IPS-18a (cell line): ENCODE results near the gene PLA2G2E.
"Not testable (repeated sequence)": the region's sequence is repeated elsewhere in the genome, so short reads cannot be mapped to it uniquely, and the experiment has no call there.

Experiments
- H3K27ac ChIP-seq: one replicate; pipeline ENCODE4 v1.5.1; 2013; ENCODE audit warnings: low read length
- H3K27me3 ChIP-seq: one replicate; pipeline ENCODE4 v1.6.1; 2013; ENCODE audit warnings: mild to moderate bottlenecking, low read length; ENCODE audit not compliant: control insufficient read depth, insufficient read depth
- H3K36me3 ChIP-seq: one replicate; pipeline ENCODE4 v1.6.1; 2013; ENCODE audit warnings: low read depth, low read length; ENCODE audit not compliant: control insufficient read depth
- H3K4me1 ChIP-seq: one replicate; pipeline ENCODE4 v1.6.1; 2013; ENCODE audit warnings: low read depth, low read length; ENCODE audit not compliant: control insufficient read depth
- H3K4me3 ChIP-seq: one replicate; pipeline ENCODE4 v1.5.1; 2013; ENCODE audit warnings: low read length
- H3K9ac ChIP-seq: one replicate; pipeline ENCODE4 v1.6.1; 2013; ENCODE audit warnings: mild to moderate bottlenecking, low read length, moderate library complexity
- H3K9me3 ChIP-seq: one replicate; pipeline ENCODE4 v1.6.1; 2013; ENCODE audit warnings: low read depth, low read length; ENCODE audit not compliant: control insufficient read depth

The PLA2G2E gene

DNA sequence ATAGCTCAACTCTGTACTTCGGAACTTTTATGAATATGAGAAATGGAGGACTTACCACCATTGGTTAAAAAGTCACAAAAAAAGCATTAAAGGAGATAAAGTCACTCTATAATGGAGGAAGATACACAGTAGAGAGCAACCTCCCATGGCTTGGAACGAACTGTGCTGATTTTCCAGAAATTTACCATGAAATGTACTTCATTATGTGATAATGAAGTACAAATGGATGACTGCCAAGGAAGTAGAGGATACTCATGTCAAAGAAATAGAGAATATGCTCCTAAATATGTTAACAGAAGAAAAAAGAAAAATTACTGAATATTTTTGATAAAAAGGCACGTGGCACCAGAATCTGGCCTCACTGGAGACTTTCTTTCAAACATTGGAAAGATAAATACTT lies 23.6 kb upstream of the PLA2G2E start:
- Histone ChIP-seq H3K4me3 (no peak overlapping the region), H3K36me3 (no peaks in the 10 kb centered on the region), H3K27ac (no peak overlapping the region), H3K27me3 (no peaks in the 10 kb centered on the region), H3K4me1 (peaks cover 3% of the 10 kb centered on the region), H3K9me3 (no peaks in the 10 kb centered on the region), H3K9ac (no peak overlapping the region)

DNA sequence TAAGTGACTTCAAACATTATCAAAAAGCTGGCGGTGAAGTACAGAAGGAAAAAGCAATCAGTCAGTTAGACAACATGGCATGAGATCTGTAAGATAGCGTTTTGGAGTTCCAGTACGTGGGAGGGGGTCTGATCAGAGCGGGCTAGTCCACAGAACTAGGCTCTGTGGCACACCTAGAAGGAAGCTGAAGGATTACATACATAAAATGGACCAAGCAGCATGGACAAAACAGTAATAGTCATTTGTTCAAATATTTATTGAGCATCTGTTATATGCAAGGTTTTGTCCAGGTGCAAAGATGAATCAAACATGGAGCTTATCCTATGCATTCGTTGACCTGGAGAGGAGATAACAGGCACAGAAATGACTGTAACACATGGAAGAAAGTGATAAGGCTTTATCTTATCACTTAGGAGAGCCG lies 22.9 kb upstream of the PLA2G2E start:
- Histone ChIP-seq H3K4me1 (peaks cover 5% of the 10 kb centered on the region), H3K4me3 (no peak overlapping the region), H3K9me3 (no peaks in the 10 kb centered on the region), H3K36me3 (no peaks in the 10 kb centered on the region), H3K27ac (no peak overlapping the region), H3K27me3 (no peaks in the 10 kb centered on the region), H3K9ac (no peak overlapping the region)

DNA sequence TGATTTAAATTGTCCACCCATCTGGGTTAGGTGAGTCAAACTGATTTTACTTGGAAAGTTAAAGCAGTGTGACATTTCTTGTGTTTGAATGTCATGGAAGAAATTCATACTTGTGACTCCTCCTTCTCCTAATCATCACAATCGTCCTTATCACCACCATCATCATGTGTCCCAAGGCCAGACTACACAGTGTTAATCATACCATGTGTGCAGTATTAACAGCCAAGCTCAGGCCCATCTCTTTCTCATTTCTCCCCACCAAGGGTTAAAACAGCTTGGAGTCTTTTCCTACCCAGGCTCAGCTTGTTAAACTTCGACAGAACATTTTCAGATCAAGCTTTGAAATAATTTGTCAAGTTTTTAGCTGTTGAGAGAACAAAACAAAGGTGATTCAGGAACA lies 22.5 kb upstream of the PLA2G2E start:
- H3K9me3 ChIP-seq, result no peaks in the 10 kb centered on the region
- H3K4me1 ChIP-seq, result peaks cover 5% of the 10 kb centered on the region
- no peaks in the 10 kb centered on the region for H3K36me3 ChIP-seq
- H3K27ac ChIP-seq, result no peak overlapping the region
- H3K27me3 ChIP-seq, result no peaks in the 10 kb centered on the region
- H3K4me3 ChIP-seq, result no peak overlapping the region
- no peak overlapping the region for H3K9ac ChIP-seq

DNA sequence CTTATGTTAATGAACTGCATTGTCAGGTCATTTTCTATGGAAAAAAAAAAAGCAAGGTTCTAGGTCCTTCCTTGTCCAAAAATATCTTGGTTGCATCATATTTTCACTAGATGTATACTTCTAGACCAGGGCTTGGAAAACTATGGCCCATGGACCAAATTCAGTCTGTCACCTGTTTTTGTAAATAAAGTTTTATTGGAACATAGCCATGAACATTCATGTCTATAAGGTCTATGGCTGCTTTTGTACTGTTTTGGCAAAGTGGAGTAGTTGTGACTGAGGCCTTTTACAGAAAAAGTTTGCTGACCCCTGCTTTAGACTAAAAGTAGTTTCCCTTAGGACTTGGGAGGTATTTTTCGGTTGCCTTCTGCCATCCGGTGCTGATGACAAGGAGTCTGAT lies 19.2 kb upstream of the PLA2G2E start:
- Histone ChIP-seq H3K36me3 (no peaks in the 10 kb centered on the region), H3K4me1 (peaks cover 5% of the 10 kb centered on the region), H3K27ac (no peak overlapping the region), H3K4me3 (no peak overlapping the region), H3K9ac (no peak overlapping the region), H3K9me3 (no peaks in the 10 kb centered on the region), H3K27me3 (no peaks in the 10 kb centered on the region)

DNA sequence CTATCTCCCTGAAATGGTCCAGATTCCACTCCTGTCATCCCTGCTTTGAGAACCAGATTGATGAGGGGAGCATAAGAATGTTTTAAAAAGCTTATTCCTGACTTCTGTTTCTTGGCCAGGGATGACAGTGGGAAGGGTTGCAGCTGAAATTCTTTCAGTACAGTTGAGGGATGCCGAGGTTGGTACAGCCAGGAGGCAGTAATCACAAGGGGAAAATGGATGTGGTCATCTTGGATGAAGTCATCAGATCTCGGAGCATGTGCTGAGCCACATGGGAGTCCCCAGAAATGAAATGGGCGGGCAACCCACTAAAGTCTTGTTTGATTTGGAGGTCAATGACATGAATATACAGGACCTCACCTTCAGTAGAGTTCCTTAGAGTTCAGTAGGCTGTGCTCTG lies 18.7 kb upstream of the PLA2G2E start:
- Histone ChIP-seq H3K9me3 (no peaks in the 10 kb centered on the region), H3K27me3 (no peaks in the 10 kb centered on the region), H3K36me3 (no peaks in the 10 kb centered on the region), H3K4me1 (peaks cover 5% of the 10 kb centered on the region), H3K4me3 (no peak overlapping the region), H3K27ac (no peak overlapping the region), H3K9ac (no peak overlapping the region)

DNA sequence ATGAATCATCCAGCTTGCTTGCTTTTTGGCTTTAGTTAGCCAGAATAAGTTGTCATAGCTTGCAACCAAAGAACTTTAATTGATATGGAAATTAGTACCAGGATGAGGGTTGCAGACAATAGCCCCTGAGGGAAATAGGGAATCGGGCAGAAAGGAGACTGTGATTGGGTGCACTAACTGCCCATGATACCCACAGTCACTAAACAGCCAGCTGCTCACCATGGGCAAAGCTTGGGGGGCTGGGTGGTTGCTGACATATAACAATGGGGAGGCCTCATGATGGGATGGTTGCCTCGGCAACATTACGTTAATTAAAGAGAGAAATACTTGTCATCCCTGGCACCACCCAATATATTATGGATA lies 17.8 kb upstream of the PLA2G2E start:
- no peak overlapping the region for H3K27ac ChIP-seq
- H3K27me3 ChIP-seq, result no peaks in the 10 kb centered on the region
- H3K4me3 ChIP-seq, result no peak overlapping the region
- H3K36me3 ChIP-seq, result no peaks in the 10 kb centered on the region
- no peak overlapping the region for H3K9ac ChIP-seq
- H3K4me1 ChIP-seq, result peaks cover 5% of the 10 kb centered on the region
- H3K9me3 ChIP-seq, result no peaks in the 10 kb centered on the region

DNA sequence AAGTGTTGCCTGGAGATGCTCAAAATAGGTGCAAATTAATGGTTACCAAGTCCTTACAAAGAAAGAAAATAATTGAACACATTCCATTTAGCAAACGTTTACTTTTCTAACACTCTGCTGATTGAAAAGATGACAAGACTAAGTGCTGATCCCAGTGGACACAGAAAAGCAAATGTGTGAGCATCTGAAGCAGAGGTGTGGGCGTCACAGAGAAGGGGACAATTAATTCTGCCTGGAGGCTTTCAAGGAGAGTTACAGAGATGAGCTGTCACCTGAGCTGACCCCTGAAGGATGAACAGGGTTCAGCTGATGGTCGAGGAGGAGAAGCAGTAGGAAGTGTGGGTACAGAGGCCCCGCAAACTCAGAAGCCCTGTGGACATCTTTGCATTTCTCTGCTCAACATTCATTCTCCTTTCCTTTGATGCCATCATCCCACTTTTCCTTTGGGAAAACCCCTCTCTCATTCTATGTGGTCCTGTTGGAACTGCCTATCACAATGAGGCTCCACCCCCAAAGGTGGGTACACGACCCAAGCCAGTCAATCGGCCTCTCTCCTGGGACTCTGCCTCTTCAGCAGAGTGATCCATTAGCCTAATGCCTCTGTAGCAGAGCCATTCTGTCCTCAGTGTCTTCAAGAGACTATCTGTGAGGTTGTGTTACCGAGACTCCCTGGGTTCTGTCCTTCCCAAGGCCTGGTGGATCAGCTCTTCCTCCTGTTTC lies 17.2 kb upstream of the PLA2G2E start:
- H3K4me1 ChIP-seq, result peaks cover 5% of the 10 kb centered on the region
- no peak overlapping the region for H3K4me3 ChIP-seq
- no peak overlapping the region for H3K9ac ChIP-seq
- no peaks in the 10 kb centered on the region for H3K27me3 ChIP-seq
- H3K9me3 ChIP-seq, result no peaks in the 10 kb centered on the region
- no peaks in the 10 kb centered on the region for H3K36me3 ChIP-seq
- no peak overlapping the region for H3K27ac ChIP-seq

DNA sequence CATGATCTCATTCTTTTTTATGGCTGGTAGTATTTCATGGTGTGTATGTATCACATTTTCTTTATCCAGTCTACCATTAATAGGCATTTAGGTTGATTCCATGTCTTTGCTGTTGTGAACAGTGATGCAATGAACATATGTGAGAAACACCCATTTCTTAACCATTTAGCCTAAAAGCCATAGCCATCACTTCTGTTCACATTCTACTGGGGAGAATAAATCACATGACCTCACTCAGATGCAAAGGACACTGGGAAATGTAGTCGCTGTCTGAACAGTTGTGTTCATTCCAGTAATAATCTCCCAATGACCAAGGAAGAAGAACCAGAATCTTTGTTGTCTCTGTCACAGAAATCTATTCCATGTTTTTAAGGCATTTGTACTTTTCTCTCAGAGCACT lies 15.1 kb upstream of the PLA2G2E start:
- H3K4me1 ChIP-seq, result peaks cover 5% of the 10 kb centered on the region
- no peak overlapping the region for H3K9ac ChIP-seq
- H3K9me3 ChIP-seq, result no peaks in the 10 kb centered on the region
- H3K27me3 ChIP-seq, result no peaks in the 10 kb centered on the region
- no peaks in the 10 kb centered on the region for H3K36me3 ChIP-seq
- no peak overlapping the region for H3K27ac ChIP-seq
- H3K4me3 ChIP-seq, result no peak overlapping the region

DNA sequence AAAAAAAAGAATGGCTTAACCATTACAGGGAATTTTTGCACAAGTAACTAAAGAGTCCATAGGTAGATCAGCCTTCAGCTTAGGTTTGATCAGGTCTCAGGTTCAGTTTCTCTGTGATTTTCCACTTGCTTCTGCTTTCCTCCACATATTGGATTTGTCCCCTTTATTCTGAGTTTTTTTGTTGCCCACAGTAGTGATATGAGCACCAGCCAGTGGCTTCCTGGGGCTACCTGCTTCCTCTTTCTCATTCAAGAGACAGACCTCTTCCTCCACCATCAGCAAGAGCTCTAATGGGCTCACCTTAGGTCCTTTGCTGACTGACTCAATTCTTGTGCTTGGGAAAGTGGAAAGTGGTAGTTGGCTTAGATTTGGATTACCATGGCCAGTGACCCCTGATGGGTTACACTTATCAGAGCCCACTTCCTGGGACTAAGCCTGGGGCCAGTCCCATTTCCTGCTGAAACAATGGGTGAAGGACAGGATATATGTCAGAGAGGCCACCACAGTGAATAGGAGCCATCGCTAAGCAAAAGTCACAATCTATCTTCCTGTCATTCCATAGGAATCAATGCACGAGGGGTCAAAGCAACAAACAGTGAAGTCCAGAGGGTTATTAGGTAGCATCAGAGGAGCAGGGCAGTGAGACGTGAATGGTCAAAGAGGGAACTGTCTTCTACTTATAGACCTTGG lies 12.8 kb upstream of the PLA2G2E start:
- Histone ChIP-seq H3K9me3 (peaks cover 10% of the 10 kb centered on the region), H3K4me3 (no peak overlapping the region), H3K9ac (no peak overlapping the region), H3K27me3 (no peaks in the 10 kb centered on the region), H3K4me1 (peaks cover 2% of the 10 kb centered on the region), H3K36me3 (no peaks in the 10 kb centered on the region), H3K27ac (no peak overlapping the region)

DNA sequence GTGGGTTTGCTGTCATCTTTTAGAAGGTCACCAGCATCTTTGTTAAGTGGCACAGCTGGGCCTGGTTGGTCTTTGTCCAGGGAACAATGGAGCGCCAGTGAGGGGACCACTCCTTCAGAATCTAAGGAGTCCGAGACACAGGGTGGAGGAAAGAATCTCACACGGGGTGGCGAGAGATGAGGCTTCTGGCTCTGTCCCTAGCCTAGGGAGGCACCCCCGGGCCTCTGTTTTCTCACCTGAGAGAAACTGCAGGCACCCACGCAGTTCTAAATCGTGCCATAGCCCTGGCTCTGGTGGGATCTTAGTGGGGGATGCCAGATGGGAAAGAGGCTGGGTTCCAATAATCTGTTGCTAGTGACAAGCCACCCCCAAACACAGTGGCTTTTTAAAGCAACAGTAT lies 10.9 kb upstream of the PLA2G2E start:
- Histone ChIP-seq H3K27ac (no peak overlapping the region), H3K9me3 (peaks cover 10% of the 10 kb centered on the region), H3K4me1 (no peaks in the 10 kb centered on the region), H3K27me3 (no peaks in the 10 kb centered on the region), H3K9ac (no peak overlapping the region), H3K36me3 (no peaks in the 10 kb centered on the region), H3K4me3 (no peak overlapping the region)

DNA sequence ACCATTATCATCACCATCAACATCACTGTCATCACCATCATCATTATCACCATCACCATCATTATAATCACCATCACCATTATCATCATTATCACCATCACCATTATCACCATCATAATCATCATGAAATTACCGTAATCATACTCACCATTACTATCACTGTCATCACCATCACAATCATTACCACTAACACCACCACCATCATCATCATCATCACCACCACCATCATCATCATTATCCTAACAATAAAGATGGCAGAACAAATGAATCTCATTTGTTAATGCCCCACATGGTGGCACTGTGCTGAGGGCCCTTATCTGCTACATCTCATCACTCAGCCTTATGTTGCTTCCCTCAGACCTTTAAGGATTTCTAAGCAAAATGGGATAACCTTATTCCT lies 9.4 kb upstream of the PLA2G2E start:
- no peak overlapping the region for H3K27ac ChIP-seq
- no peaks in the 10 kb centered on the region for H3K36me3 ChIP-seq
- H3K9me3 ChIP-seq, result peaks cover 10% of the 10 kb centered on the region
- no peak overlapping the region for H3K9ac ChIP-seq
- H3K27me3 ChIP-seq, result no peaks in the 10 kb centered on the region
- H3K4me3 ChIP-seq, result no peak overlapping the region
- H3K4me1 ChIP-seq, result no peaks in the 10 kb centered on the region

DNA sequence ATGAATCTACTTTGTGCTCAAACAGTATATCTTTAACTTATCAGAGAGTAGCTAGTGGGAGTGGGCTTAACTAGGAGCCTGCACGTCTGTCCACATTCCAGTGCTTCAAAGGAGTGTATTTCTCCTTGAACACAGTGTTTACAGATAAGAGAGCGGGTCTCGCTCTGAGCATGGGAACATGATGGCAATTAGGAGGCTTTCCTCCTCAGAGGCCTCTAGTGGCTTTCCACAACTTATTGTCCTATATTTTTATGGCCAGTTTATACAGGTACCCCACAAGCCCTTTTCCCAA lies 3.7 kb upstream of the PLA2G2E start:
- not testable (repeated sequence) for H3K4me3 ChIP-seq, H3K27me3 ChIP-seq, H3K36me3 ChIP-seq, H3K27ac ChIP-seq, H3K9me3 ChIP-seq, H3K4me1 ChIP-seq, H3K9ac ChIP-seq
